ENCODE measurements around the gene TSEN15.
"Not testable (repeated sequence)": the region's sequence is repeated elsewhere in the genome, so short reads cannot be mapped to it uniquely, and the experiment has no call there.

TSEN15 gene

DNA sequence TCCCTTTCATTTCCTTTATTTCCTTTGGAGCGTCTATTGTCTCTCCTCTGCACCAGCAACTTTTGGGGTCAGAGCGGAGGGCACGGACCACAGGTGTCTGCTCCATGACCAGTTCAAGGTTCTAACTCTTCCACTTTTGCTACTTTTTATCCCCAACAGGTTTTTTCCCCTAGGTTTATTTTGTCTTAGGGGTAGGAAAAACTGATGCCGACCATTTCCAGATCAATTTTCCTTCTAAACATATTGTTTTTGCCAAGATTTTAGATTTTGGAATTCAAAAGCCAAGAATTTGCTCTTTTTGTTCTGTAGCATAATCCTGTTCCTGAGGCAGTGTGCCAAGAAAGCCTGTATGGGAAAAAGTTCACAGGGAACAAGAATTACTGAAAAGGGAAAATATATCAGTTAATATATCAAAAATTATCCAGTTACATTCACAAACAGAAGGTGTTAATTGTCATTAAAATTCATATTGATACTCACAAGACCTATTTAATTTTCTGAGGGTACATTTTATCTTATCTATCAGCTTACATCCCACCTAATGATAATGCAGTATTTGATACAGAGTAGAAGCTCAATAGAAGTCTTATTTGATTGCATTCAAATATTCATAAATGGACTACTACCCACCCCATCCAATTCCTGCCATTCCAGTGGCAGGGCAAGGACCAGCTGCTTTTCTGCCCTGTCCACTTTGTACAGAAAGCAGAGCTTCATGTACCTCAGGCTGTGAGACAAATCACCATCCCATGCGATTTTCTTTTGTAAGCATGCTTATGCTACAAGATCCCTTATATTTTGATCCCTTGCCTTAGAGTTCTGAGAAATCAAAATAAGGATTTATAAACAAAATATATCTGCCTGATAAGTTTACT is 31.2 kb downstream of the TSEN15 start:
- TF ChIP-seq, protein P1, sequence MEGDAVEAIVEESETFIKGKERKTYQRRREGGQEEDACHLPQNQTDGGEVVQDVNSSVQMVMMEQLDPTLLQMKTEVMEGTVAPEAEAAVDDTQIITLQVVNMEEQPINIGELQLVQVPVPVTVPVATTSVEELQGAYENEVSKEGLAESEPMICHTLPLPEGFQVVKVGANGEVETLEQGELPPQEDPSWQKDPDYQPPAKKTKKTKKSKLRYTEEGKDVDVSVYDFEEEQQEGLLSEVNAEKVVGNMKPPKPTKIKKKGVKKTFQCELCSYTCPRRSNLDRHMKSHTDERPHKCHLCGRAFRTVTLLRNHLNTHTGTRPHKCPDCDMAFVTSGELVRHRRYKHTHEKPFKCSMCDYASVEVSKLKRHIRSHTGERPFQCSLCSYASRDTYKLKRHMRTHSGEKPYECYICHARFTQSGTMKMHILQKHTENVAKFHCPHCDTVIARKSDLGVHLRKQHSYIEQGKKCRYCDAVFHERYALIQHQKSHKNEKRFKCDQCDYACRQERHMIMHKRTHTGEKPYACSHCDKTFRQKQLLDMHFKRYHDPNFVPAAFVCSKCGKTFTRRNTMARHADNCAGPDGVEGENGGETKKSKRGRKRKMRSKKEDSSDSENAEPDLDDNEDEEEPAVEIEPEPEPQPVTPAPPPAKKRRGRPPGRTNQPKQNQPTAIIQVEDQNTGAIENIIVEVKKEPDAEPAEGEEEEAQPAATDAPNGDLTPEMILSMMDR (conservative IDR thresholded peaks at IDR 0.05), result no peak
- no peak overlapping the region for H3K27ac ChIP-seq

DNA sequence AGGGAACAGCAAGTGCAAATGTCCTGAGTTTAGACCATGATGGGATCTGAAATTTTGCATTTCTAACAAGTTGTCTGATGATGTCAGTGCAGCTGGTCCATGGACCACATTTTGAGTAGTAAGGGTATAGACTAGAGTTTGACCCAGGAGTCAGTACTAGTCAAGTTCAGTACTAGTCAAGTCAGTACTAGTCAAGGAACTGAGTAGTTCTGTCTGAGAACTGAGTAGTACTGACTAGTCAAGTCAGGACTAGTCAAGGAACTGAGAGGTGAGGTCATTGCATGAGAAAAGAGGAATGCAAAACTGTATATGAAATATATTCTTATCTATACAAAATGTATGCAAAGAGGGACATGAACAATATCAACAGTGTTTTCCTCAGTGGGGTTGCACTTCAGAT is 34.1 kb downstream of the TSEN15 start:
- TF ChIP-seq, protein P1 (conservative IDR thresholded peaks at IDR 0.05), result no peak
- no peak overlapping the region for H3K27ac ChIP-seq

DNA sequence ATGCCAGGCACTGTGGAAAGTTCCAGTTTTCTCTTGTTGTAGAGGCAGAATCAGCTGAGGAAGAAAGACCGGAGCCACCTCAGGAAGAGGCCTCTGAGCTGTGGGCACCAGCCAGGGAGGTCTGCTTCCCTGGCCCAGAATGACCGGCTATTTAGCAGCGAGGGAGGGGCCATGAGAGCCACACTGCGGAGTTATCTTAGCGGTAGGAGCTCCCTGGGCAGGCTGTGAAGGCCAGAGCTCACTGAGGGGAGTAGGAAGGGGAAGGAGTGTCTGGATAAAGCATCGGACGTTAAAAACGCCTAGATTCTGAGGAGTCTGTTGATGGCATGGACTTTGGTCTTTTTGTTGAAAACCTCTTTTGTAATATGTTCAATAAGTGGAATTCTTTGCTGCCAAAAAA is 36.5 kb downstream of the TSEN15 start:
- no peak overlapping the region for H3K27ac ChIP-seq
- TF ChIP-seq, protein P1 (conservative IDR thresholded peaks at IDR 0.05), result no peak

DNA sequence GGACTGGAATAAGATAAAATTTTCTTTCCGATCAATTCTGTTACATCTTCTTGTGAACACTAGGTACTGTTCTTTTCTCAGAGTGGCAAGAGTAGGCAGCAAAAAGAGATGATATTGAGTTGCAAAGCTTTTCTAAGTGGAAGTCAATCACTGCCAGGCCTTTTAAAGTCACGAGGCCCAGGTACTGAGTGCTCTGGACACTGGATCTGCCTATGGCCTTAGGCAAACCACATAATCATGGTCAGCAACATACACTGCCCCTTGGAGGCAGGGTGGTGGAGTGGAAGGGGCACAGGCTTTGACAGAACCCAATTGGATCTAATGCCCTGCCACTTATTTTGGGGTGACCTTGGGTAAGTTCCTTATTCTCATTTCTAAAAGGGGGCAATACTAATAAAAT is 41.5 kb downstream of the TSEN15 start:
- H3K27ac ChIP-seq, result no peak overlapping the region
- TF ChIP-seq, protein P1 (conservative IDR thresholded peaks at IDR 0.05), result no peak

DNA sequence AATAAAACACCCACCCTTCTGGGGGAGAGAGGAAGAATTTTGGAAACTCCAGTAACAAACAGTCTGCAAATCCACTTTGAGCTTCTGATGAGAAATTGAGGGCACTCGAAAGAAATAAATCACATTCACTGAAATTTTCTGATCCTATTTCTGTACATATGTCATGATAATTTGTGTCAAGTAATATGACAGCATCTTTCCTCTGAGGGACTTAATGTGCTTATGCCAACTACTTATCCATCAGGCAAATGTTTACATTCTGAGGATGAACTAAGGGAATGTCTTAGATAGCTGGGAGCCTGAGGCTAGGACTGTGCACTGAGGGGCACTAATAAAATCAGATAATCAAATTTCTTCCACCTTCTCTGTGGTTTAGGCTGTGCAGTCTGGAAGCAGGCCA is 44.5 kb downstream of the TSEN15 start:
- TF ChIP-seq, protein P1 (conservative IDR thresholded peaks at IDR 0.05), result no peak
- H3K27ac ChIP-seq, result no peak overlapping the region

DNA sequence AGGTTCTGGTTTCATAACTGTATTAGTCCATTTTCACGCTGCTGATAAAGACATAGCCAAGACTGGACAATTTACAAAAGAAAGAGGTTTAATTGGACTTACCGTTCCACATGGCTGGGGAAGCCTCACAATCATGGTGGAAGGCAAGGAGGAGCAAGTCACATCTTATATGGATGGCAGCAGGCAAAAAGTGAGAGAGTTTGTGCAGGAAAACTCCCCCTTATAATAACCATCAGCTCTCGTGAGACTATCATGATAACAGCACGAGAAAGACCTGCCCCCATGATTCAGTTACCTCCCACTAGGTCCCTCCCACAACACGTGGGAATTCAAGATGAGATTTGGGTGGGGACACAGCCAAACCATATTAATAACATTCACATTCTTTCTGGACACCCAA is 45.0 kb downstream of the TSEN15 start:
- H3K27ac ChIP-seq, result not testable (repeated sequence)

DNA sequence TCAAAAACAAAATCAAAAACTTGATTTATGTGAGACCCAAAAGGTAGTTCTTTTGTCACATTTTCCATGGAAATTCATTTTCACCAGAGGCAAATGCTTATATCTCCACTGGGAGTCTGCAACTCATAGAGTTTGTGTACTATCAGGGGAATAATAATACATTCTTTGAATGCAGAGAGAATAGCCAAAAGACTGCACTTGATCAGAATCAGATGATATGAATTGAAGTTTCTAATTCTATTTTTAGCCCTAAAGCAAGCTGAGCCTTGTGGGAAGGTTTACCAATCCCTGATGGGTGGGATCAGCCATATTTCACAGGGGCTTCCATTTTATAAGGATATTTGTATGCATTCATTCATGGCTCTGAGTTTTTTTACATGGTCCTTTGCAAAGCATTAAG is 49.6 kb downstream of the TSEN15 start:
- TF ChIP-seq, protein P1 (conservative IDR thresholded peaks at IDR 0.05), result no peak
- no peak overlapping the region for H3K27ac ChIP-seq

DNA sequence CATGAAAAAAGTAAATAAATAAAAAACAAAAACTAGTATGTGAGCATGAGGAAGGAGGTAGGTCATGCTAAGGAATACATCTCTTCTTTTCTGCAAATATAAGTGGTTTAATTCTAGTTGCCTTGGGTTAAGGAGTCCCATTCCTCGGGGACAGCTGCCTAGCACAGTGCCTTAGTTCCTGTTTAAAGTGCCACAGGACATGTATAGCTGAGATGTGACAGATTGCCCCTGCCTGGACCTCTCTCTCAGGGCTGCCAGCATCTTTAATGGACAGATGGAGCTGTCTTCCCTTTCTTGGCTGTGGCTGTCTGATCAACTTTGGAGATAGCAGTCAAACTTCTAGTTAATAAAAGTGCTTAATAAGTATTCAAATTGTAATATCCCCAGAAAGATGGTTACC is 50.0 kb downstream of the TSEN15 start:
- TF ChIP-seq, protein P1 (conservative IDR thresholded peaks at IDR 0.05), result no peak
- no peak overlapping the region for H3K27ac ChIP-seq
